Stimulated activated CD4-positive, alpha-beta T cell treated with anti-CD3 and anti-CD28 coated beads, Interleukin-1b, Interleukin-23, amount 100 ng/mL, for 1 hour (primary cell): ENCODE data around the gene SLC7A10.
"Not testable (repeated sequence)": the region's sequence is repeated elsewhere in the genome, so short reads cannot be mapped to it uniquely, and the experiment has no call there.

Experiments used
- DNase-seq, 2 donors: peaks; one replicate each; pipeline ENCODE4 v3.0.0-alpha.2; 2020; ENCODE audit warnings: low read depth in 2 of 2

Gene SLC7A10

GRCh38 chr19:33202546-33203507 lies 22.8 kb downstream of the SLC7A10 start:
- no peak for DNase-seq

GRCh38 chr19:33201886-33202545 lies 23.6 kb downstream of the SLC7A10 start:
- DNase-seq = no peak

- DNase-seq = no peak
Measured at GRCh38 chr19:33201473-33201872, 24.2 kb downstream of the SLC7A10 start.

- DNase-seq = no peak
Measured at GRCh38 chr19:33199441-33200265, 26.0 kb downstream of the SLC7A10 start.

GRCh38 chr19:33198169-33198568 lies 27.5 kb downstream of the SLC7A10 start:
- DNase-seq = no peak

- DNase-seq = no peak
Measured at GRCh38 chr19:33197591-33198000, 28.1 kb downstream of the SLC7A10 start.

GRCh38 chr19:33196446-33197193 lies 29.0 kb downstream of the SLC7A10 start:
- DNase-seq = no peak

GRCh38 chr19:33195645-33196347 lies 29.9 kb downstream of the SLC7A10 start:
- DNase-seq = no peak

- no peak for DNase-seq
Measured at GRCh38 chr19:33194886-33195644, 30.6 kb downstream of the SLC7A10 start.

- no peak for DNase-seq
Measured at GRCh38 chr19:33194532-33194885, 31.1 kb downstream of the SLC7A10 start.

GRCh38 chr19:33193865-33194362 lies 31.7 kb downstream of the SLC7A10 start, which contains the start of gene LRP3:
Gene LRP3, plus strand, starts transcription at chr19:33194330. Its CDS starts 456 bp downstream, at chr19:33194786.
- DNase-seq = no peak

GRCh38 chr19:33193269-33193864 lies 32.3 kb downstream of the SLC7A10 start:
- DNase-seq = no peak

GRCh38 chr19:33192010-33192409 lies 33.6 kb downstream of the SLC7A10 start:
- no peak for DNase-seq

GRCh38 chr19:33191501-33191900 lies 34.1 kb downstream of the SLC7A10 start:
- DNase-seq = no peak

GRCh38 chr19:33191092-33191491 lies 34.6 kb downstream of the SLC7A10 start:
- DNase-seq = not testable (repeated sequence)

- no peak for DNase-seq
Measured at GRCh38 chr19:33189453-33189852, 36.2 kb downstream of the SLC7A10 start.

GRCh38 chr19:33187183-33187540 lies 38.5 kb downstream of the SLC7A10 start:
- DNase-seq = no peak

- DNase-seq = no peak
Measured at GRCh38 chr19:33186431-33187182, 39.0 kb downstream of the SLC7A10 start.
